H9 (cell line): ENCODE measurements around the gene TRPC6. TPM values are rescaled to one million over a fixed set of nuclear protein-coding genes. Genes with fewer than 3 reads are reported as not detected.

ENCODE experiments used
- DNase-seq: peaks from one replicate; pipeline ENCODE4 v3.0.0-alpha.2; 2017
- H2AFZ ChIP-seq: one replicate; pipeline ENCODE4 v1.6.1; 2013; ENCODE audit warnings: mild to moderate bottlenecking, low read length, control low read depth, moderate library complexity
- H2AK5ac ChIP-seq: 2 replicates; pipeline ENCODE4 v1.6.1; 2013; ENCODE audit warnings: low read length, control low read depth, mixed read lengths; ENCODE audit not compliant: insufficient read length
- H2BK120ac ChIP-seq: one replicate; pipeline ENCODE4 v1.6.1; 2013; ENCODE audit warnings: low read depth, mild to moderate bottlenecking, low read length, control low read depth, inconsistent platforms; ENCODE audit not compliant: poor library complexity, severe bottlenecking
- H2BK12ac ChIP-seq: 2 replicates; pipeline ENCODE4 v1.6.1; 2013; ENCODE audit warnings: low read length, control low read depth, mixed read lengths, low read depth; ENCODE audit not compliant: insufficient read length
- H2BK15ac ChIP-seq: 2 replicates; pipeline ENCODE4 v1.6.1; 2013; ENCODE audit warnings: low read depth, low read length, control low read depth
- H2BK20ac ChIP-seq: one replicate; pipeline ENCODE4 v1.6.1; 2013; ENCODE audit warnings: low read depth, mild to moderate bottlenecking, low read length, control low read depth, inconsistent platforms; ENCODE audit not compliant: poor library complexity, severe bottlenecking
- H2BK5ac ChIP-seq: 2 replicates; pipeline ENCODE4 v1.6.1; 2013; ENCODE audit warnings: low read length, control low read depth, mixed read lengths; ENCODE audit not compliant: insufficient read length
- H3K14ac ChIP-seq: 2 replicates; pipeline ENCODE4 v1.6.1; 2013; ENCODE audit warnings: low read length, control low read depth; ENCODE audit not compliant: insufficient read depth
- H3K18ac ChIP-seq: 2 replicates; pipeline ENCODE4 v1.6.1; 2013; ENCODE audit warnings: low read depth, mild to moderate bottlenecking, mixed read lengths, low read length, control low read depth; ENCODE audit not compliant: insufficient read length
- H3K23ac ChIP-seq: 2 replicates; pipeline ENCODE4 v1.6.1; 2013; ENCODE audit warnings: low read length, control low read depth, mixed read lengths, low read depth; ENCODE audit not compliant: insufficient read length
- H3K23me2 ChIP-seq: 2 replicates; pipeline ENCODE4 v1.6.1; 2013; ENCODE audit warnings: low read depth, mild to moderate bottlenecking, mixed read lengths, low read length, control low read depth; ENCODE audit not compliant: insufficient read length, poor library complexity, severe bottlenecking
- H3K27ac ChIP-seq: 2 replicates; pipeline ENCODE4 v1.5.1; 2013; ENCODE audit warnings: low read length, control low read depth, mixed read lengths, low read depth; ENCODE audit not compliant: insufficient read length
- H3K27me3 ChIP-seq: 2 replicates; pipeline ENCODE4 v1.6.1; 2013; ENCODE audit warnings: low read length, control low read depth, inconsistent platforms; ENCODE audit not compliant: insufficient read depth
- H3K4ac ChIP-seq: 2 replicates; pipeline ENCODE4 v1.6.1; 2013; ENCODE audit warnings: low read depth, mild to moderate bottlenecking, control low read depth, inconsistent platforms, low read length, moderate library complexity
- H3K4me1 ChIP-seq: 2 replicates; pipeline ENCODE4 v1.6.1; 2013; ENCODE audit warnings: low read length, control low read depth, inconsistent platforms; ENCODE audit not compliant: insufficient read depth
- H3K4me2 ChIP-seq: 2 replicates; pipeline ENCODE4 v1.6.1; 2013; ENCODE audit warnings: low read length, control low read depth, mixed read lengths; ENCODE audit not compliant: insufficient read length, insufficient read depth
- H3K56ac ChIP-seq: 2 replicates; pipeline ENCODE4 v1.6.1; 2013; ENCODE audit warnings: low read depth, mild to moderate bottlenecking, mixed read lengths, low read length, control low read depth; ENCODE audit not compliant: insufficient read length
- H3K79me1 ChIP-seq: 2 replicates; pipeline ENCODE4 v1.6.1; 2013; ENCODE audit warnings: low read depth, mild to moderate bottlenecking, moderate library complexity, low read length, control low read depth, inconsistent platforms; ENCODE audit not compliant: insufficient read depth, poor library complexity, severe bottlenecking
- H3K79me2 ChIP-seq: 2 replicates; pipeline ENCODE4 v1.6.1; 2013; ENCODE audit warnings: low read length, control low read depth, inconsistent platforms; ENCODE audit not compliant: insufficient read depth
- H3K9ac ChIP-seq: 2 replicates; pipeline ENCODE4 v1.6.1; 2013; ENCODE audit warnings: low read length, control low read depth, mixed read lengths; ENCODE audit not compliant: insufficient read length; ENCODE audit errors: extremely low read depth
- H3K9me3 ChIP-seq: one replicate; pipeline ENCODE4 v1.6.1; 2013; ENCODE audit warnings: low read depth, low read length, inconsistent platforms; ENCODE audit not compliant: control insufficient read depth
- H3T11ph ChIP-seq: one replicate; pipeline ENCODE4 v1.6.1; 2013; ENCODE audit warnings: mild to moderate bottlenecking, low read length, control low read depth, inconsistent platforms
- H4K20me1 ChIP-seq: one replicate; pipeline ENCODE4 v1.6.1; 2013; ENCODE audit not compliant: control insufficient read depth, insufficient read length, insufficient read depth
- H4K5ac ChIP-seq: 2 replicates; pipeline ENCODE4 v1.6.1; 2013; ENCODE audit warnings: low read depth, mild to moderate bottlenecking, mixed read lengths, low read length, control low read depth; ENCODE audit not compliant: insufficient read length
- H4K8ac ChIP-seq: replicated peaks from 2 replicates; pipeline ENCODE4 v1.6.1; 2013; ENCODE audit warnings: low read length, control low read depth, mixed read lengths, low read depth; ENCODE audit not compliant: insufficient read length
- H4K91ac ChIP-seq: 2 replicates; pipeline ENCODE4 v1.6.1; 2013; ENCODE audit warnings: low read depth, mild to moderate bottlenecking, moderate library complexity, mixed read lengths, low read length, control low read depth; ENCODE audit not compliant: insufficient read length
- H3K27ac Mint-ChIP-seq, 3 experiments: 2 replicates in 2 of 3; 3 replicates in 1 of 3; pipeline ENCODE4 v1.8.0; 2020 to 2021; ENCODE audit warnings: mixed read lengths in 3 of 3, mild to moderate bottlenecking in 1 of 3, moderate library complexity in 1 of 3
- H3K27me3 Mint-ChIP-seq: 2 replicates; pipeline ENCODE4 v1.8.0; 2021; ENCODE audit warnings: low read depth, mild to moderate bottlenecking, moderate library complexity, mixed read lengths
- H3K36me3 Mint-ChIP-seq, 3 experiments: 2 replicates in 2 of 3; 3 replicates in 1 of 3; pipeline ENCODE4 v1.8.0; 2020 to 2021; ENCODE audit warnings: low read depth in 3 of 3, mixed read lengths in 3 of 3; ENCODE audit not compliant: insufficient read depth in 1 of 3
- H3K4me1 Mint-ChIP-seq, 2 experiments: 2 replicates each; pipeline ENCODE4 v1.8.0; 2020; ENCODE audit warnings: mixed read lengths in 2 of 2
- H3K4me3 Mint-ChIP-seq, 2 experiments: 2 replicates in 1 of 2; 3 replicates in 1 of 2; pipeline ENCODE4 v1.8.0; 2020 to 2021; ENCODE audit warnings: mild to moderate bottlenecking in 2 of 2, mixed read lengths in 2 of 2, moderate library complexity in 1 of 2
- H3K9me3 Mint-ChIP-seq, 2 experiments: 2 replicates in 1 of 2; 3 replicates in 1 of 2; pipeline ENCODE4 v1.8.0; 2020; ENCODE audit warnings: mild to moderate bottlenecking in 2 of 2, mixed read lengths in 2 of 2, moderate library complexity in 1 of 2
- WGBS: extraction: QIAGEN DNeasy Blood & Tissue Kit; methylation state at CpG from one replicate; pipeline ENCODE4 v1.1.7; 2013; ENCODE audit warnings: missing lambda C conversion rate, low lambda C conversion rate, mixed read lengths; ENCODE audit not compliant: insufficient read length; ENCODE audit errors: extremely low coverage; 5-methylcytosine and 5-hydroxymethylcytosine counted together
- total RNA-seq: library from RNA; stranded (reverse); gene quantifications from 2 replicates; pipeline ENCODE4 v1.2.1, GENCODE V29; 2021
- TF ChIP-seq, protein P1 (sequence below): fragments of 200-600 bp; sonication (generic); conservative IDR thresholded peaks from 3 replicates; pipeline ENCODE4 v1.8.0; 2021; ENCODE audit warnings: antibody characterized with exemption, mild to moderate bottlenecking

Gene TRPC6
- total RNA-seq, 1 experiment from 2014 or later, result 14.4 TPM

- no peak overlapping the region for H4K5ac ChIP-seq
Observed at GRCh38 chr11:101498891-101499290, 84.9 kb downstream of the TRPC6 start.

More at GRCh38 chr11:101498891-101499290, 84.9 kb downstream of the TRPC6 start:
- Histone ChIP-seq H2BK12ac (no peak overlapping the region), H3K27me3 (no peaks in the 10 kb centered on the region), H3K9ac (no peak overlapping the region), H4K91ac (no peak overlapping the region), H4K8ac (no peak overlapping the region), H2AK5ac (no peak overlapping the region), H3K18ac (no peak overlapping the region), H4K20me1 (no peaks in the 10 kb centered on the region), H3K4ac (no peak overlapping the region), H3K4me2 (no peak overlapping the region), H3K9me3 (no peaks in the 10 kb centered on the region), H2BK15ac (no peak overlapping the region), H2AFZ (no peak overlapping the region), H2BK20ac (no peak overlapping the region), H3K23me2 (no peaks in the 10 kb centered on the region), H3K14ac (no peak overlapping the region), H3K23ac (no peak overlapping the region), H3K79me2 (no peaks in the 10 kb centered on the region), H3K4me1 (no peaks in the 10 kb centered on the region), H3T11ph (no peak overlapping the region), H2BK5ac (no peak overlapping the region), H3K56ac (no peak overlapping the region), H3K79me1 (no peaks in the 10 kb centered on the region), H3K27ac (no peak overlapping the region), H2BK120ac (no peak overlapping the region)
- DNase-seq, result no peak
- no peak overlapping the region for H3K27ac Mint-ChIP-seq
- TF ChIP-seq, protein P1, sequence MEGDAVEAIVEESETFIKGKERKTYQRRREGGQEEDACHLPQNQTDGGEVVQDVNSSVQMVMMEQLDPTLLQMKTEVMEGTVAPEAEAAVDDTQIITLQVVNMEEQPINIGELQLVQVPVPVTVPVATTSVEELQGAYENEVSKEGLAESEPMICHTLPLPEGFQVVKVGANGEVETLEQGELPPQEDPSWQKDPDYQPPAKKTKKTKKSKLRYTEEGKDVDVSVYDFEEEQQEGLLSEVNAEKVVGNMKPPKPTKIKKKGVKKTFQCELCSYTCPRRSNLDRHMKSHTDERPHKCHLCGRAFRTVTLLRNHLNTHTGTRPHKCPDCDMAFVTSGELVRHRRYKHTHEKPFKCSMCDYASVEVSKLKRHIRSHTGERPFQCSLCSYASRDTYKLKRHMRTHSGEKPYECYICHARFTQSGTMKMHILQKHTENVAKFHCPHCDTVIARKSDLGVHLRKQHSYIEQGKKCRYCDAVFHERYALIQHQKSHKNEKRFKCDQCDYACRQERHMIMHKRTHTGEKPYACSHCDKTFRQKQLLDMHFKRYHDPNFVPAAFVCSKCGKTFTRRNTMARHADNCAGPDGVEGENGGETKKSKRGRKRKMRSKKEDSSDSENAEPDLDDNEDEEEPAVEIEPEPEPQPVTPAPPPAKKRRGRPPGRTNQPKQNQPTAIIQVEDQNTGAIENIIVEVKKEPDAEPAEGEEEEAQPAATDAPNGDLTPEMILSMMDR, result no peak
- no peak overlapping the region for H3K4me3 Mint-ChIP-seq
- H3K36me3 Mint-ChIP-seq, result peaks cover 0 to 7% (median 0%) of the 10 kb centered on the region in 3 experiments; a peak in 1 of 7 replicates
- H3K4me1 Mint-ChIP-seq, result 0 out of 4 replicates have a peak, but pooled peaks cover 0 to under 1% of the 10 kb centered on the region in 2 experiments
- H3K27me3 Mint-ChIP-seq, result no peaks in the 10 kb centered on the region
- H3K9me3 Mint-ChIP-seq, result no peaks in the 10 kb centered on the region
- no CpG with 5 or more reads among the region's 1 CpG for WGBS
